GM21528 (cell line): ENCODE measurements around the gene TPRKB.
"Not testable (repeated sequence)": the region's sequence is repeated elsewhere in the genome, so short reads cannot be mapped to it uniquely, and the experiment has no call there.

Source experiments
- ATAC-seq: cut with Tn5 transposase; IDR thresholded peaks from one replicate; pipeline ENCODE4 v1.9.1; 2021; ENCODE audit warnings: mild to moderate bottlenecking, moderate library complexity; ENCODE audit not compliant: unreplicated experiment, low FRiP score

TPRKB gene

DNA sequence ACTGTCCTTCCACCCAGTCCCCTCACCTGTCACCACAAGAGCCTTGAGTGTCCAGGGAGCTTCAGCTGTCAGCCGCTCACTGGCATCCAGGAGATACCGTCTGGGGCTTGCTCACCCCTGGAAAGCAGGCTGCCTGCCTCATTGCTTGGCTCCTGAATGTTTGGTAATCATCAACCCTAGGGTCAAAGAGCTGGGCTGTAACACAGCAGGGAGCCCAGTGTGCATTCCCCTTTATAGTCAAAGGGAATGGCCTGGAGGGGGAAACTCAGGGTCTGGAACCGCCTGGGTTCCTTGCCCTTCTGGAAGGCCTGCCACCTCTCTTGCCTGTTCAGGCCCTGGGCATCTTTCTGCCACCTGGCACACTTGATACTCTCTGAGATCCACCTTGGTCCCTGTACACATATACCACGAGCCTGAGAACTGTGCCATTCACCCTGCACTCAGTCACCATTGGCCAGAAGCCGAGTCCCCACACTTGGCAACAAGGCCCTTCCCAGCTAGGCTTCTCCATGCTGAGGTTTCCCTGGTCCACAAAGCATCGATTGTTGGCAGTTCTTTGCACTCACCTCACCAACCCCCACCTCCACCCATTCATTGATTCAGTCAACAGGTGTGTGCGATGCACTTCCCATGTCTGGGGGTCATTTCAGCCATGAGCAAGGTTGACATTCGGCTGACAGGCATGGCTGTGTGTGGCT, 35.0 kb downstream of the TPRKB start:
- no peak for ATAC-seq

DNA sequence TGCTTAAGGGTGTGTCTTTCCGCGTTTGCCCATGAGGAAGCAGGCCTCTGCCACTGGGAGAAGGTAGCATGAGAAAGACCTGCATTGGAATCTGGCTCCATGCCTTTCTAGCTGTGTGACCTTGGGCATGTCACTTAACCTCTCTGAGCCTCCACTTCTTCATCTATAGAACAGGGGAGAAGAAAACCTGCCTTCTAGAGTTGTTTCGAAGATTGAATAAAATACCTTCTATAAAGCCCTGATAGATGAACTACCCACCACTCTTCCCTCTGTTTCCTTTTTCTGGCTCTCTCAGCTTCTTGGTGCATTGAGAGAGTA, 35.7 kb downstream of the TPRKB start:
- ATAC-seq = not testable (repeated sequence)

DNA sequence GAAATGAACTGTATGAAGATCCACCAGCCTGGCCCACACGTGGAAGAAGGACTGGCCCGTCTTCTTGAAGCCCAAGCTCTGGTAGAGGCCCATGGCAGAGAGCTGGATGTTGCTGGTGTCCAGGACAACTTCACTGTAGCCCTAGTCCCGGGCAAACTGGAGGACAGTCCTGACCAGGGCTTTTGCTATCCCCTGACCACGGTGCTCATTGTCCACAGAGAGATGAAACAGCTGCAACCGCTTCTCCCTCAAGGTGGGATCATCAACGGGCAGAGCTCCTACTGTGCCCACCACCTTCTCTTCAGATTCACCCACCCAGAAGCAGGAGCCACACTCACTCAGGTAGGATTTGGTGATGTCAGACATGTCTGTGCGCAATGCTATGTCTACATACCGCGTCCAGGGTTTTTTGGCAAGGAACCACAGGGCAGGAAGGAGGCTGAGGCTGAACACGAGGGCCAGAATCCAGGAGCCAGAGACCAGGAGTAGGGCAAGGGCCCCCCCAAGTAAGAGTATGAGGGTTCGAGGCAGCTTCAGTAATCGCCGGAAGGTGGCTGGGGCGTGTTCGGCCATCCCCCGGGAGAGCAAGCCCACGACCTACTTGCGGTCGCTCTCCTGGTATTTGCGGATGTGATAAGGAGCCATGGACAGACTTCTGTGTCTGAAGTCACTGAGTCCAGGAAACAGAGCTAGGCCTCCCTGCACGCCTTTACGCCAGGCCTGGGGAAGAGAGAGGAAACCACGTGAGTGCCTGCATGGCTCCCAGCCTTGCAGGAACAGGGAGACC, 36.3 kb downstream of the TPRKB start:
- ATAC-seq = no peak

DNA sequence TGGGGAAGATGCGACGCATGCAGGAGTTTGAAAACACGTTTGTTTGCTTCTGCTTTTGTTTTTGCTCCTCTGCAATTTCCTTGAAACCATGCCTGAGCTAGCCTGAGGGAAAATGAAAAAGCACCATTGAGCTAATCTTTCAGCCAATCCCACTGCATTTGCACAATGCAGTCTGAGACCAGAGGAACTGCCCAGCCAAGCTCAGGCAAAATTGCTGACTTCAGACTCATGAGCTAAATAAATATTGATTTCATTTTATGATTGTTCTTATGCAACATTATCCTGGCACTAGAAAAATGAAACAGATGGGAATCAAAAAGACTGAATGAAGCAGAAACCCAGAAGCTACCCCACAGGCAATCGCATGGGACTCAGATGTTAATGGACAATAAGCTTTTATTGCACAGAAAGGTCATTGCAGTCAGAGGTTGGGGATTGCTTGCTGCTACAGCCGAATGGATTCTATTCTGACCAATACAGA, 37.0 kb downstream of the TPRKB start:
- ATAC-seq = no peak

DNA sequence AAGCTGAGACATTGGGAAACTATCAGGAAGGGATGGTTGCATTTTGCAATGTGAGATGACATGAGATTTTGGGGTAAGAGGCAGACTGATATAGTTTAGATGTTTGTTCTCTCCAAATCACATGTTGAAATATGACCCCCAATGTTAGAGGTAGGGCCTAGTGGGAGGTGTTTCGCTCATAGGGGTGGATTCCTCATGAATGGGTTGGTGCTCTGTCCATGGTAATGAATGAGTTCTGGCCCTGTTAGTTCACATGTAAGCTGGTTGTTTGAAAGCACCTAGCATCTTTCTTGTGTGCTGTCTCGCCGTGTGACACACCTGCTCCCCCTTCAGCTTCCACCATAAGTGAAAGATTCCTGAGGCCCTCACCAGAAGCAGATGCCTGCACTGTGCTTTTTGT, 37.7 kb downstream of the TPRKB start:
- no peak for ATAC-seq

DNA sequence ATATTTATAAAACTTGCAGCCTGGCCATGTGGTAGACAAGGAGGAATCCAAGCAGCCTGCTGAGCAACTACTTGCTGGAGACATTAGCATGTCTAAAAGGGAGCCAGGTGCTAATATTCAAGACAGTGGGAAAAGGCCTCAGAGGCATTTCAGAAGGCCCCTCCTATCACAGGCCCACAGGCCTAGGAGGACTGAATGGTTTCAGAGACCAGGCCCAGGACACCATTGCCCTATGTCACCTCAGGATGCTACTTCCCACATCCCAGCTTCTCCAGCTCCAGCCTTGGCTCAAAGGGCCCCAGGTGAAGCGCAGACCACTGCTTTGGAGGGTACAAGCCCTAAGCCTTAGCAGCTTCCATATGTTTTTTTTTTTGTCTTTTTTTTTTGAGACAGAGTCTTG, 39.0 kb downstream of the TPRKB start:
- ATAC-seq = no peak

DNA sequence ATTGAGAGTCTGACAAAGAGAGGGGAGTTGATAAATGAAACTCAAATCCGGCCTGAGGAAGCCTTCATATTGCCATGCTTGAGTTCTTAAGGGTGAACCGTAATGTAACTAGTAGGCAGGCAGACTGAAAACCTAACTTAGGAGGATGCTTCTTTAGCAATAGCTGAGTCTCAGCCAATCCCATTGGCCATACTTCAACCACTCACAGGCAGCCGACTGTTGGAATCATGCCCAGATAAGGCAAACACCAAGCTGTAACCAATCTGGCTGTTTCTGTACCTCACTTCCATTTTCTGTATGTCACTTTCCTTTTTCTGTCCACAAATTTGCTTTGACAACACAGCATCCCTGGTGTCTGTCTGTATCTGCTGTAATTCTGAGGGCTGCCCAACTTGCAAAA, 39.5 kb downstream of the TPRKB start:
- no peak for ATAC-seq

DNA sequence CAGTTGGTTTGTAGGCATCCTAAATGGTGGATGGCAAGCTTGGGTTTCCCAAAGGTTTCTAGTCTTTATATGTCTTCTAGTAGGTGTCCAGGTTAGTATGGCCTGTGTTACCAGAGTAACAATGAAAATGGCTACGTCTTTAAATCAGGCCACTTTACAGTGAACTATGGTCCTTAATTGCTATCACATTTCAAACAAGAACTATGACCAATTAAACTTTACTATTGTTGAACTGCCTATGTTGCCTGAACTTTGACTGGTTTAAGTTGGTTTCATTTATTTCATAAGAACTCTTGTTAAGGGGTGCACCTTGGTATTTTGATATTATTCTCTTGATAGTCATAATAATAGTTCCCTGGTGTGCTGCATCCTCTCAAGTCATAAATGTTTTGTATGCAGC, 40.2 kb downstream of the TPRKB start:
- not testable (repeated sequence) for ATAC-seq

DNA sequence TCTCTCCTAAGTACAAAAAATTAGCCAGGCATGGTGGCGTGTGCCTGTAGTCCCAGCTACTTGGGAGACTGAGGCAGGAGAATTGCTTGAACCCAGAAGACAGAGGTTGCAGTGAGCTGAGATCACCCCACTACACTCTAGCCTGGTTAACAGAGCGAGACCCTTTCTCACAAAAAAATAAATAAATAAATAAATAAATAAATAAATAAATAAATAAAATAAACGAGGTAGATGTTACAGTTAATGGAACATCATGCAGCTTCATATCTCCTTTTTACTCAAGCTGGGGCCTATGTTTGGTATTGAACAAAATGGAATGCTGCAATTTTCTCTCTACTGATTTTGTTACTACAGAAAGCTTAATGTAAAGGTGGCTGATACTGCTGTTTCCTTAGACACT, 40.6 kb downstream of the TPRKB start:
- not testable (repeated sequence) for ATAC-seq

DNA sequence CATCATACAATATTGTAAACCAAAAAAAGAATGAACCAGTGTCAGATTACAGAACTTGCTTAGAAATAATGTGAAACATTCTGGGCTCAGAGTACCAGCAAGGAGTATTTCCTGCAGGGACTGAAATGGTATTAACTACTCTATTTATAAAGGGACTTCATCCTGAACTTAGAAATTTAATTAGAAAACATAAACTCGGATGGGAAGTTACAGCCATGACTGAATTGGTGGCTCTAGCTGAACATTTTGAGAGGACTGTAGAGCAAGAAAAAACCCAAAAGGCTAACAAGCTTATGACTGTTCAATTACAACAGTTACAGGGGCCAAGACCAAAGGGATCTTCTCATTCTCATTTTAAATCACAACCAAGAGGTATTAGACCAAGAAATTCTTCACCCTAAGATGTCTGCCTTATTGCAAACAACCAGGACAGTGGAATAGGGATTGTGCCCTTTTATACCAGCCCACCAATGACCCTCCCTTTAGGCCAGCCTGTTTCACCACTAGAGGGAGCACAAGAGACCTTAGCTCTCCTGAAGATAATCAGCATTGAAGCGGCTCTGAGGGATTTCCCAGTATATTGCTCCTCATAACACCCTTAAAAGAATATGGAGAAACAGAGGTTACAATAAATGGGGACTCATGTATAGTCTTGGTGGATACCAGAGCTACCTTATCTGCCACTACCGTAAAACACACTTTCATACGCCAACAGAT, 46.6 kb downstream of the TPRKB start:
- peak; percentile 64 for ATAC-seq

DNA sequence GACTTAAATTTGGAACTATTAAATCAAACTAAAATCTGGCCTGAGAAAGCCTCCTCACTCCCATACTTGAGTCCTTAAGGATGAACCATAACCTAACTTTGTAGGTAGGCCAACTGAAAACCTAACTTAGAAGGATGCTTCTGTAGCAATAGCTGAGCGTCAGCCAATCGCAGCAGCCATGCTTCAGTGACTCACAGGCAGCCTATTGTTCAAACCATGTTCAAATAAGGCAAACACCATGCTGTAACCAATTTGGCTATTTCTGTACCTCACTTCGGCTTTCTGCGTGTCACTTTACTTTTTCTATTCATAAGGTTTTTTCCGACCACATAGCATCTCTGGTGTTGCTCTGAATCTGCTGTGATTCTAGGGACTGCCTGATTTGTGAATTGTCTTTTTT, 48.7 kb downstream of the TPRKB start:
- not testable (repeated sequence) for ATAC-seq

DNA sequence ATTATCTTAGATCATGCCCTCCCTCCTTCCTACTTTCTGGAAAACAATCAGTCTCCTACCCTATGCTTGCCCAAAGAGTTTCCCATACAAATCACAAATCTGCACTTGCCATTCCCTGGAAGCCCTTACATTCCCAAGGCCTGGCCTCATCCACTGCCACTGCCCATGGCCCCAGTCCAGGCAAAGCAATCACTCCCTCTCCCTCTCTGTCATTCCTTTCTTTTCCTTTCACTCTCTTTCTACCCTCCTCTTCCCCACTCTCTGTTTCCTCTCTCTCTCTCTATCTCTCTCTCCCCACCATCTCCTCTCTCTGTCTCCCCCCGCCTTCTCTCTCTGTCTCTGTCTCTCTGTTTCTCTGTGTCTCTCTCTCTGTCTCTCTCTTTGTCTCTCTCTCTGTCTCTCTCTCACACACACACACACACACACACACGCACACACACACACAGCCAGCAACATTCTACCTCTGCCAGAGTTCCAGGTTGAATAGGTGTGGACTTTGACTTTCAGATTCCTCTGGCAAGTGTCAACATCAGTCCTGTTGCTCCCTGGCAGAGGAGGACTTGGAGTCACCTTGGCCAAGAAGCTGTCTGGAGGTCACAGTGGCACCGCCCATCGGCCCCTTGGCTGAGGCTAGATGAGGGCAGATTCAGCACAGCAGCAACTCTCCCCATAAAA, 51.2 kb downstream of the TPRKB start:
- ATAC-seq = no peak

DNA sequence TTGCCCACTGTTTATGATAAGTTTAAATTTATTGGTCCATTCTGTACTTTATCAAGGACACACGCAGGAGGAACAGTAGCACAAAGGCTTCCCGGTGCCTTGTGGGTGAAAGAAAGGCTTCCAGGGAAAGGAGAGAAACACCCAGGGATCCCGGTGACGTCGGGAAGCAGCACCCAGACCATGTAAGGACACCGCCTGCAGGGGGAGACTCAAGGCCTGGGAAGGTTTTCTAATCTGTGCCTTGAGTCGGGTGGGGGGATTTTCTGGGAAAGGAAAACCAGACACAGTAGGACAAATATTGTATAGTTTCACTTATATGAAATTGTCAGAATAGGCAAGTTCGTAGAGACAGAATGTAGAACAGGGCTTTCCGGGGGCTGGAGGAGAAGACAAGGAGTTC, 52.2 kb downstream of the TPRKB start:
- not testable (repeated sequence) for ATAC-seq

DNA sequence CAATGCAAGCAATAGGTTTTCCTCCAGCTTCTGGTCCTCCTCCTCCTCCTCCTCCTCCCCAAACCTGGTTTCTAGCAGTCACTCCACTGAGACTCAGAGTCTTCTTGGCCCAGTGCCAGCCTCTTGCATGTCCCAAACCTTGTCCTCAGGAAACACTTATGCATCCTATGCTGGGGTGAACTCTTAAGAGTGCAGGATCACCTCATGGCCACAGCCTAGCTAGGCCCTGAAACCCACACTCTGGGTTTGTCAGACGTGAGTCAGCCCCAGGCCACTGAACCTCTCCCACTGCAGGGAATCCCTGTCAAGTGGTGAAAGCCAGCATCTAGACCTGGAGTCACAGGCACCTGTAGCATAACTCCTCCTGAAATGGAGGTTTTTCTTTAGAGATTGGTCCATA, 52.8 kb downstream of the TPRKB start:
- ATAC-seq = not testable (repeated sequence)

DNA sequence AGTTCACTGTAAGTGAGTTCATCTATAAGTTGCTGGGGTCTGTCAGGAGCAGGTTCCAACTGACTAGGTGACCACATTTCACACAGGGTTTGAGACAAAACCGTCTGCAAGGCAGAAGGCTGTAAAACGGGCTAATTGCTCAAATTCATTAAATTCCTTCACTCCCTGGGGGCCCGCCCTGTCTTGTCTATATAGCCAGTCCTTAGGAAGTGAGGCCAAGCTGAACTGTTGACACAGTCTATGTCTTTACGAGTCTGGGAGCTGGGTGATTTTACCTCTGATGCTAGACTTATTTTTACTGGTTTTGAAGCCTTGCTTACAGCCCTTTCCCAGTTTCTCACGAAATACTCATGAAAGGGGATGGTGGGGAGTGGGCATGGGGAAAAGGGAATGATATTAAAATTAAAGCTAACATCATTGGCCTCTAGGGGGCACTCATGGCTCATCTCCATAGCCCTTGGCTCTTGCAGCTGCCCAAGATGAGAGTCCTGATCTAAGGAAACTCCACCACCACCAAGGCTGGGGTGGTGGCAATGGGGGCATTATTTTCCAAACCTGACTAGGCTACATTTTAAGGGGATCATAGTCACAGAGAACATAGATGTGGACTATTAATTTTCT, 57.1 kb downstream of the TPRKB start:
- not testable (repeated sequence) for ATAC-seq
